Measurements from ENCODE around the gene AGBL4. TPM values are rescaled to one million over a fixed set of nuclear protein-coding genes. Genes with fewer than 3 reads are reported as not detected.

The AGBL4 gene
- total RNA-seq, 2 experiments from 2014 or later = not detected

DNA sequence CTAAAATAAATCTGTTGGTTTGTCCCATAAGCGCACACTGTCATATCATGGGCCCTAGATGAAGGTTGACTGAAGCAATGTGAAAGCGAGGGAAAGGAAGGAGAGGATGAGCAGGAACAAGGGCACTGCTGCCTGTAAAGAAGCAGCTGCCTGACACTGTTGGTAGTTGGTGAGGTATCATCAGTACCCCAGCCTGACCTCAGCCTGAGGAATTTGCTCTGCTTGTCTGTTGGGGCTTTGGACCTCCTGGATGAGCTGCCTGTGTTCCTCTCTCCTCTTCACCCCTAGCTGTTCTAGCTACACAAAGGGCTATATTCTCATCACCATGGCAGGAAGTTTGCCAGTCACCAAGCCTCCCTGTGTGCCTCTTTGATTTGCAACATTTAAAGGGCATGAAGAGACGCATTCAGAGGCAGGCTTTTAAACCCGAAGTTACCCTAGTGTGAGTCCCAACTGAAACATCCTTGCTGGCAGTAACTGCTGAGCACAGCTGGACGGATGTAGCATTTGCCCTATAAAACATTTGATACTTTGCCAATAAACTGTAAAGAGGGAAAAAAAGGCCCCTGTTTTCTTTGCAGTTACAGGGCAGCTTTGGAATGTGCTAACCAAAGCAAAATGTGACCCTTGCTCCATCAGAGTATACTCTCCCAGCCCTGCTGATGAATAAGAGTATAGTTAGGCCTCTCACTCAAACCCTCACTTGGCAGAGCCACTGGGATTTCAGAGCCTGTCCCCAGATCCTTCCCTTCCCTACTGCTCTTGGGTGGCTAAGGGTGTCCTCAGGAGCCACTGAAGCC, 1529.6 kb downstream of the AGBL4 start:
- ChIA-PET POLR2A (no interaction called here), CTCF (no interaction called here)
- DNase-seq = no peak
- Mint-ChIP-seq H3K27ac (no peak overlapping the region), H3K36me3 (ENCODE audit: low read depth) (no peaks in the 10 kb centered on the region), H3K9me3 (no peaks in the 10 kb centered on the region), H3K4me3 (no peak overlapping the region), H3K27me3 (no peaks in the 10 kb centered on the region), H3K4me1 (peaks cover 1% of the 10 kb centered on the region)

DNA sequence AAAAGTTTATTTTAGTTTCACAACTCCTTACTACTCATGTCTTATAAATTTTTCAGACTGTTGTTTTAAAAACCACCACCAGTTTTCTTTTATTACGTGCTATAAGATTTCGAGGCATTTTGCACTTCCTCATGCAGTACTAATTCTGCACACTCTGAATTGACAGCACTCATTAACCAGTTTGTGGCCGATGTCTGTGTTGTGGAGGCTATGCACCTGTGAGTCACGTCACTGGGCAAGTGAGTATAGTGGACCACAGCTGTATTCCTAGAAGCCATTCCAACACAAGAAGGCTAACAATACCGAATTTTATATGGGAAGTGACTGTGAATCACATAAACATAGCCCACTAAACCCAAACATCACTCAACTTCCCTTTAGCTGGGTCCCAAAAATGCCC, 1530.7 kb downstream of the AGBL4 start:
- Mint-ChIP-seq H3K9me3 (no peaks in the 10 kb centered on the region), H3K4me1 (no peaks in the 10 kb centered on the region), H3K27ac (no peak overlapping the region), H3K36me3 (ENCODE audit: low read depth) (no peaks in the 10 kb centered on the region), H3K27me3 (no peaks in the 10 kb centered on the region), H3K4me3 (no peak overlapping the region)
- POLR2A ChIA-PET = no interaction called here
- no peak for DNase-seq
- CTCF ChIA-PET = no interaction called here

DNA sequence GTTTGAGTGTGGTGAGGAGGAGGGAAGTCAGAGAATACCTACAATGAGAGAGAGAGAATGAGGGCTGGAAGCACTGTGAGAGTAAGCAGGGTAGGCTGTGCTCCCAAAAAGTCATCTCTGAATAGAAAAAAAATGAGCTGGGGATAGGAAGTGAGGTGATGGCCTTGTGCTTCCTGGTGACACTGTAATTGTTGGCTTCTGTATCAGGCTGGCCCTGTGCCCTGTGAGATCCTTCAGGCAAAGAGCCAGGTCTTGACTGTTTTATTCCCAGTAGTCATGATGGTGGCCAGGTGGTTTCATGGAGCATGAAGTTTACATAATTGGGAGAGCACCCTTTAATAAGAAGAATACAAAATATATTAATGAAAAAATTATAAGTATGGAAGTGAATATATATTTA, 1531.4 kb downstream of the AGBL4 start:
- ChIA-PET POLR2A (no interaction called here), CTCF (no interaction called here)
- no peak for DNase-seq
- H3K36me3 Mint-ChIP-seq (ENCODE audit: low read depth) = no peaks in the 10 kb centered on the region
- H3K9me3 Mint-ChIP-seq = no peaks in the 10 kb centered on the region
- no peaks in the 10 kb centered on the region for H3K27me3 Mint-ChIP-seq
- no peak overlapping the region for H3K4me3 Mint-ChIP-seq
- no peak overlapping the region for H3K27ac Mint-ChIP-seq
- H3K4me1 Mint-ChIP-seq = no peaks in the 10 kb centered on the region

DNA sequence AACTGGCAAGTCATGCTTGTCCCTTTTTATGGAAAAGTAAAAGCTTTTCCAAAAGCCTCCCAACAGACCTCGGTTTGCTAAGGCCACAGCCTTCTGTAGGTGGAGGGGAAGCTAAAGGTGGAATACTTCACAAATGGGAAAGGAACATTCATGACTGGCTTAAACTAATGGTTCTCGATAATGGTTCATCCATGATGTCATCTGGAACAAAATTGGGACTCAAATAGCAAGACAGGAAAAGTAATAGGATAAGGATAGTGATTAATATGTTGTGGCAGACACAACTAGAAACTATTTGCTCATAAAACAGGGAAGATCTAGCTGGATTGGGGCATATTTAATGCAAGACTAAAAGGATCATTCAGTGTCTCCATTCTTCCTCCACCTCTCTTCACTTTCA, 1535.0 kb downstream of the AGBL4 start:
- no peaks in the 10 kb centered on the region for H3K36me3 Mint-ChIP-seq (ENCODE audit: low read depth)
- no peak overlapping the region for H3K4me3 Mint-ChIP-seq
- H3K4me1 Mint-ChIP-seq = no peaks in the 10 kb centered on the region
- ChIA-PET CTCF (interaction anchor here (1.0 kb wide), 1 partner anchor 9 kb away, joined by 4 read pairs; no protein-coding TSS in a partner anchor), POLR2A (no interaction called here)
- no peaks in the 10 kb centered on the region for H3K27me3 Mint-ChIP-seq
- DNase-seq = no peak
- no peak overlapping the region for H3K27ac Mint-ChIP-seq
- H3K9me3 Mint-ChIP-seq = no peaks in the 10 kb centered on the region

Other genes starting within 250 kb of the AGBL4 start
- gene ELAVL4, start 85.0 kb upstream of the AGBL4 start, total RNA-seq = not detected